ENCODE measurements around the gene C10orf120. TPM values are rescaled to one million over a fixed set of nuclear protein-coding genes. Genes with fewer than 3 reads are reported as not detected.

C10orf120 gene
- total and polyA plus RNA-seq, 9 of the 15 experiments (the other 6 are each of a cell fraction or from before 2014, with no cell fraction given): not detected

DNA sequence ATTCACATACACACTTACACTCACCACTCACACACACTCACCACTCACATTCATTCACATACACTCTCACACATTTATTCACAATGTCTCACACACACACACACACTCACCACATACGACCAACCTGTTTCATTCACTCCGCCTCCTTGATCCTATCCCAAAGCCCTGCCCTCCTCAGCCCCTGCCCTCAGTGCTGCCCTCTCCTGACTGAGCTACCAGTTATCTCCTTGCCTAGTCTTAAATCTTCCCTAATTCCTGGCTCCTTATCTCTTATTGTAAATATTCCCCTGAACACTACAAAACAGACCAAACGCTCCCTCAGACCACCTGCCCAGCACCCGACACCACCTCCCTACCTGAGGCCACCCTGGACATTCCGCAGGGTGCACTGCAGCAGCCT is 26.1 kb upstream of the C10orf120 start:
- TF ChIP-seq ZNF408 (CRISPR knock-in tag; IDR thresholded peaks at IDR 0.05; ENCODE audit: low read depth): no peak
- TF ChIP-seq, protein P1, sequence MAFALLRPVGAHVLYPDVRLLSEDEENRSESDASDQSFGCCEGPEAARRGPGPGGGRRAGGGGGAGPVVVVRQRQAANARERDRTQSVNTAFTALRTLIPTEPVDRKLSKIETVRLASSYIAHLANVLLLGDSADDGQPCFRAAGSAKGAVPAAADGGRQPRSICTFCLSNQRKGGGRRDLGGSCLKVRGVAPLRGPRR (CRISPR knock-in tag; IDR thresholded peaks at IDR 0.05): no peak
- no peak for TF ChIP-seq HNRNPL (IDR thresholded peaks at IDR 0.05; ENCODE audit: low read depth, low read length)
- no peak for TF ChIP-seq NFIC (IDR thresholded peaks at IDR 0.05)
- TF ChIP-seq ZBTB7A (IDR thresholded peaks at IDR 0.05; ENCODE audit: borderline replicate concordance, control insufficient read depth, low read depth, low read length): no peak
- TF ChIP-seq NONO (IDR thresholded peaks at IDR 0.05; ENCODE audit: low read depth in 2 of 2, low read length in 1 of 2): no peak
- no peak for TF ChIP-seq ATF1 (CRISPR knock-in tag; IDR thresholded peaks at IDR 0.05)
- TF ChIP-seq ATF1 (tag; IDR thresholded peaks at IDR 0.05): no peak
- no peak for TF ChIP-seq CAMTA2 (CRISPR knock-in tag; conservative IDR thresholded peaks at IDR 0.05)
- DNase-seq (ENCODE audit: extremely low read depth in 1 of 4, low spot score in 3 of 4) (no peak), ATAC-seq (no peak), FAIRE-seq (no peak)
- Histone ChIP-seq H3K79me2 (ENCODE audit: control insufficient read depth, insufficient read depth, low read length) (no peaks in the 10 kb centered on the region), H2AFZ (ENCODE audit: low read depth, low read length) (no peak overlapping the region), H3K27ac (ENCODE audit: extremely low read depth, low read depth, low read length) (no peak overlapping the region), H4K20me1 (replicated peaks; ENCODE audit: control insufficient read depth, insufficient read depth, low read length) (no peaks in the 10 kb centered on the region; the same call in 1 of the 2 replicates), H3K9me3 (replicated peaks; ENCODE audit: control insufficient read depth, insufficient read depth, low read depth, low read length) (no peaks in the 10 kb centered on the region), H3K27me3 (ENCODE audit: control insufficient read depth in 2 of 2, insufficient read depth in 2 of 2, low read length in 2 of 2) (peaks cover 0 to 11% of the 10 kb centered on the region in 2 experiments; a peak in 2 of 5 replicates), H3K4me1 (replicated peaks in 1 of 2; ENCODE audit: control insufficient read depth in 2 of 2, insufficient read depth in 2 of 2, low read length in 2 of 2) (no peaks in the 10 kb centered on the region), H3K4me3 (no peak overlapping the region), H3K4me2 (ENCODE audit: insufficient read depth, low read length) (no peak overlapping the region), H3K9ac (ENCODE audit: insufficient read depth in 1 of 2, low read depth in 2 of 2, low read length in 2 of 2) (no peak overlapping the region), H3K36me3 (ENCODE audit: control insufficient read depth, insufficient read depth, low read length) (no peaks in the 10 kb centered on the region), H3K9me1 (ENCODE audit: control insufficient read depth, insufficient read depth, low read length) (no peaks in the 10 kb centered on the region)
- in situ Hi-C loops (cut with MboI): no loop called here
- ChIA-PET CTCF (ENCODE audit: low intra/inter-chr PET ratio) (no interaction called here), POLR2A (no interaction called here)
- no TSS peak for BruUV-seq (replicated peaks)
- intact Hi-C loops (cut with micrococcal nuclease): no loop called here
- WGBS (ENCODE audit: insufficient coverage, low coverage, missing lambda C conversion rate): 8% methylated on average over 5 of the region's 5 CpGs
